Loucy (cell line): ENCODE measurements around the gene TNFSF15.

Experiments
- H2AFZ ChIP-seq: fragments of 200-600 bp; sonication (generic); 2 replicates; pipeline ENCODE4 v1.6.0; 2016; ENCODE audit warnings: antibody characterized with exemption, mild to moderate bottlenecking, low read length, moderate library complexity
- H3F3A ChIP-seq: fragments of 200-600 bp; 2 replicates; pipeline ENCODE4 v1.6.0; 2016; ENCODE audit warnings: antibody characterized with exemption, low read depth, mild to moderate bottlenecking
- H3K27me3 ChIP-seq: fragments of 200-600 bp; sonication (generic); 2 replicates; pipeline ENCODE4 v1.6.1; 2014; ENCODE audit warnings: low read length, mild to moderate bottlenecking; ENCODE audit not compliant: insufficient read depth, poor library complexity, severe bottlenecking
- H3K36me3 ChIP-seq: fragments of 200-600 bp; sonication (generic); 2 replicates; pipeline ENCODE4 v1.6.1; 2016; ENCODE audit warnings: low read length; ENCODE audit not compliant: insufficient read depth
- H3K4me1 ChIP-seq: fragments of 200-600 bp; sonication (generic); 2 replicates; pipeline ENCODE4 v1.5.1; 2014; ENCODE audit warnings: low read length, mild to moderate bottlenecking; ENCODE audit not compliant: insufficient read depth, poor library complexity, severe bottlenecking
- H3K4me2 ChIP-seq: fragments of 200-600 bp; sonication (generic); 2 replicates; pipeline ENCODE4 v1.6.0; 2014; ENCODE audit warnings: antibody characterized with exemption, low read length, low read depth, mild to moderate bottlenecking; ENCODE audit not compliant: poor library complexity, severe bottlenecking
- H3K4me3 ChIP-seq: fragments of 200-600 bp; sonication (generic); 2 replicates; pipeline ENCODE4 v1.5.1; 2014; ENCODE audit warnings: low read length, mild to moderate bottlenecking, mixed read lengths; ENCODE audit not compliant: poor library complexity, severe bottlenecking
- H3K79me2 ChIP-seq: fragments of 200-600 bp; sonication (generic); 2 replicates; pipeline ENCODE4 v1.6.1; 2014; ENCODE audit warnings: low read length; ENCODE audit not compliant: insufficient read depth
- H3K9ac ChIP-seq: fragments of 200-600 bp; sonication (generic); 2 replicates; pipeline ENCODE4 v1.6.0; 2014; ENCODE audit warnings: mild to moderate bottlenecking, low read depth, low read length, moderate library complexity; ENCODE audit not compliant: poor library complexity, severe bottlenecking
- H3K9me2 ChIP-seq: fragments of 200-600 bp; sonication (generic); replicated peaks from 2 replicates; pipeline ENCODE4 v1.6.1; 2016; ENCODE audit warnings: low read depth, low read length, mixed read lengths
- H3K9me3 ChIP-seq: fragments of 200-600 bp; sonication (generic); 2 replicates; pipeline ENCODE4 v1.6.1; 2014; ENCODE audit warnings: mild to moderate bottlenecking, antibody characterized with exemption, low read length, low read depth; ENCODE audit not compliant: insufficient read depth
- H4K20me1 ChIP-seq: fragments of 200-600 bp; sonication (generic); 2 replicates; pipeline ENCODE4 v1.6.0; 2014; ENCODE audit warnings: antibody characterized with exemption, low read length, mild to moderate bottlenecking; ENCODE audit not compliant: insufficient read depth, poor library complexity, severe bottlenecking
- EZH2phosphoT487 ChIP-seq: fragments of 200-600 bp; IDR thresholded peaks from 2 replicates; pipeline ENCODE4 v1.6.1; 2018; ENCODE audit warnings: antibody characterized with exemption, mild to moderate bottlenecking, moderate library complexity, borderline replicate concordance
- TF ChIP-seq, protein P1 (sequence below): fragments of 200-600 bp; sonication (generic); conservative IDR thresholded peaks from 2 replicates; pipeline ENCODE4 v1.5.1; 2014; ENCODE audit warnings: mild to moderate bottlenecking, antibody characterized with exemption, low read length

TNFSF15 gene

DNA sequence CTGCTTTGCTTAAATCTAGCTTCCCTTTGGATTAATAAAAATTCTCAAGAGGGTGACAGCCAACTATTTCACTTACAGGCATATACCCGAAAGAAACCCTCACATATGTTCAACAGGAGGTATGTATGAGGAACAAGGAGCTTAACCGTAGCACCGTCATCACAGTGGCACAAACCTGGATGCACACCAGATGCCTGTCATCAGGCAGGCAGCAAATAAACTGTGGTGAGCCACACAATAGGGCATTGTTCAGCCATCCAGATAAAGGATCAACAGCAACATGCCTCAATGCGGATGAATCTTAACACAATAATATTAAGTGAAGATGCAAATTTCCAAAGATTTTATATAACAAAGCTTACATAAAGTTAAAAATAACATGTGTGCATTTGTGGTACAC lies 5.5 kb upstream of the TNFSF15 start:
- H4K20me1 ChIP-seq, result no peaks in the 10 kb centered on the region
- no peaks in the 10 kb centered on the region for H3K9me3 ChIP-seq
- H3K27me3 ChIP-seq, result no peaks in the 10 kb centered on the region
- no peak overlapping the region for H3K4me2 ChIP-seq
- H3K9me2 ChIP-seq, result no peaks in the 10 kb centered on the region
- no peak overlapping the region for H3K9ac ChIP-seq
- no peaks in the 10 kb centered on the region for H3K36me3 ChIP-seq
- TF ChIP-seq EZH2phosphoT487, result no peak
- TF ChIP-seq, protein P1, sequence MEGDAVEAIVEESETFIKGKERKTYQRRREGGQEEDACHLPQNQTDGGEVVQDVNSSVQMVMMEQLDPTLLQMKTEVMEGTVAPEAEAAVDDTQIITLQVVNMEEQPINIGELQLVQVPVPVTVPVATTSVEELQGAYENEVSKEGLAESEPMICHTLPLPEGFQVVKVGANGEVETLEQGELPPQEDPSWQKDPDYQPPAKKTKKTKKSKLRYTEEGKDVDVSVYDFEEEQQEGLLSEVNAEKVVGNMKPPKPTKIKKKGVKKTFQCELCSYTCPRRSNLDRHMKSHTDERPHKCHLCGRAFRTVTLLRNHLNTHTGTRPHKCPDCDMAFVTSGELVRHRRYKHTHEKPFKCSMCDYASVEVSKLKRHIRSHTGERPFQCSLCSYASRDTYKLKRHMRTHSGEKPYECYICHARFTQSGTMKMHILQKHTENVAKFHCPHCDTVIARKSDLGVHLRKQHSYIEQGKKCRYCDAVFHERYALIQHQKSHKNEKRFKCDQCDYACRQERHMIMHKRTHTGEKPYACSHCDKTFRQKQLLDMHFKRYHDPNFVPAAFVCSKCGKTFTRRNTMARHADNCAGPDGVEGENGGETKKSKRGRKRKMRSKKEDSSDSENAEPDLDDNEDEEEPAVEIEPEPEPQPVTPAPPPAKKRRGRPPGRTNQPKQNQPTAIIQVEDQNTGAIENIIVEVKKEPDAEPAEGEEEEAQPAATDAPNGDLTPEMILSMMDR, result no peak
- H3K4me3 ChIP-seq, result no peak overlapping the region
- H3K79me2 ChIP-seq, result no peaks in the 10 kb centered on the region
- no peaks in the 10 kb centered on the region for H3F3A ChIP-seq
- H3K4me1 ChIP-seq, result no peaks in the 10 kb centered on the region
- H2AFZ ChIP-seq, result no peak overlapping the region

DNA sequence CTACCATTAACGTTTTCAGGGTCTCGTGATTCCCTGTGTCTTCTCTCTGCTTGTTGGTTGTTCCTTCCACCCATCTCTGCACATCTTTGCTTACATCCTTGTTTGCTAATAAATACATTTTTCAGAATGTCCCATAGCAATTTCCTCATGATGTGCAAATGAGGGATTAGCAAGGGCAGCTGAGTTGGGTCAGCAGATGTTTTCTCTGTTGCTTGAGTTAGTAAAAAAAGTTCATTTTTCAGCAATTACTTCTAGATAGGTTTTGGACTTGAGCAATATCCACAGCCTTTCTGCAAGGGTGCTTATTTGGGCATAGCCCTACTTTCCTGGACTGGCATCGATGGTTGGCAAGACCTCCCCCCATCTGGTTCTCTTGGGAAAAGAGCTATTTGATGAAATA lies 4.8 kb upstream of the TNFSF15 start:
- TF ChIP-seq, protein P1, result no peak
- TF ChIP-seq EZH2phosphoT487, result no peak
- H3K4me2 ChIP-seq, result no peak overlapping the region
- H4K20me1 ChIP-seq, result no peaks in the 10 kb centered on the region
- no peaks in the 10 kb centered on the region for H3K27me3 ChIP-seq
- H3K9me2 ChIP-seq, result no peaks in the 10 kb centered on the region
- H3K36me3 ChIP-seq, result no peaks in the 10 kb centered on the region
- no peaks in the 10 kb centered on the region for H3K79me2 ChIP-seq
- no peaks in the 10 kb centered on the region for H3F3A ChIP-seq
- no peak overlapping the region for H3K4me3 ChIP-seq
- peaks cover 3% of the 10 kb centered on the region for H3K4me1 ChIP-seq
- no peak overlapping the region for H2AFZ ChIP-seq
- no peaks in the 10 kb centered on the region for H3K9me3 ChIP-seq
- no peak overlapping the region for H3K9ac ChIP-seq

DNA sequence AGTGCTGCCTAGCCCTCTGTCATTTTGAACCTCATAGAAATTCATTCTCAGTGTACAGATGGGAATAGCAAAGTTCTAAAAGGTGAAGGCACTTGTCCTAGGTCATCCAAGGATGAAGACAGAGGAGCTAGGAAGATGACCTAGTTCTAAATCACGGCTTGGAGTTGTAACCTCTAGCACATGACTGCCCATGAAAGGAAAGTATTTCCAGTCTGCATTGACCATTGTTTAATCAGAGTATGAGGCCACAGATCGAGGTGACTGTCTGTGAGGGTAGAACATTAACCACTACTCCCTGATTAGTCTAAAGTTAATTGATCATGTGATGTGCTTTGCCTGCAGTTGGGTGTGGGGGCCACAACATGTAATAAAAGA lies 674 bp upstream of the TNFSF15 start:
- Histone ChIP-seq H2AFZ (no peak overlapping the region), H3K36me3 (no peaks in the 10 kb centered on the region), H3K79me2 (no peaks in the 10 kb centered on the region), H4K20me1 (no peaks in the 10 kb centered on the region), H3K4me3 (no peak overlapping the region), H3F3A (no peaks in the 10 kb centered on the region), H3K4me2 (no peak overlapping the region), H3K9ac (no peak overlapping the region), H3K4me1 (peaks cover 4% of the 10 kb centered on the region), H3K27me3 (no peaks in the 10 kb centered on the region), H3K9me2 (no peaks in the 10 kb centered on the region), H3K9me3 (no peaks in the 10 kb centered on the region)
- TF ChIP-seq, protein P1, result no peak
- TF ChIP-seq EZH2phosphoT487, result no peak
